Mesenteric fat pad (tissue), 1 donor: ENCODE data around the gene OXCT2. TPM values are rescaled to one million over a fixed set of nuclear protein-coding genes. Genes with fewer than 3 reads are reported as not detected.

Source experiments
- DNase-seq: peaks from one replicate; pipeline ENCODE4 v3.0.0-alpha.2; 2020; ENCODE audit warnings: low spot score
- total RNA-seq: library from RNA; stranded (reverse); fragmentation: NEBNext Ultra II Directional; extraction: Animal tissue kit (Norgen Biotek cat#: 25700); gene quantifications from one replicate; pipeline ENCODE4 v1.2.1, GENCODE V29; 2021
- donor health status: DM: yes; HTN: yes; CAD: no.

The OXCT2 gene
- total RNA-seq, 1 donor from 2014 or later: 0.87 TPM

DNA sequence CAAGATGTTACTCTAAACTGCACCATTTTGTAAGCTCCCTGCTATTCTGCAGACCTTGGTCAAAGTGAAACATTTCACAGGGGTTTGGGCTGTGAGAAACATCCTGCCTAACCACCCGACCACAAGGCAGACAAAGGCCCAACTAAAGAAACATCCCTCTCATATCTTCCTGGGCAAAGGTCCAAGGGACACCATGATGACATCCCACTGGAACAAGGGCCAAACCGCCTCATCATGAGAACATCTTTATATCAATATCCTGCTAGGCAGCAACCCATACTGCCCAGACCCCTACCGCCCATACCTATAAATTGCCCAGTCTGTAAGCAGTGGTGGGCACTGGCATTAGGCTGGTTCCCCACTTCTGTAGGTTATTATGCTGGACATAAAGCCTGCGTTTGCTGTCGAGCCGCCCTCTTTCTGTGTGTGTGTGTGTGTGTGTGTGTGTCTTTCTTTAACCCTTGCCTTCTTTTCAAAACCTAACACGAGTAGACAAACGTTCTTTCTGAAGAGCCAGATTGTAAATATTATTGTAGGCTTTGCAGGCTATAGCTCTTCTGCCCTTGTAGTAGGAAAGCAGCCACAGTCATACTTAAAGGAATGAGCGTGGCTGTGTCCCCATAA, 33.5 kb downstream of the OXCT2 start:
- no peak for DNase-seq

DNA sequence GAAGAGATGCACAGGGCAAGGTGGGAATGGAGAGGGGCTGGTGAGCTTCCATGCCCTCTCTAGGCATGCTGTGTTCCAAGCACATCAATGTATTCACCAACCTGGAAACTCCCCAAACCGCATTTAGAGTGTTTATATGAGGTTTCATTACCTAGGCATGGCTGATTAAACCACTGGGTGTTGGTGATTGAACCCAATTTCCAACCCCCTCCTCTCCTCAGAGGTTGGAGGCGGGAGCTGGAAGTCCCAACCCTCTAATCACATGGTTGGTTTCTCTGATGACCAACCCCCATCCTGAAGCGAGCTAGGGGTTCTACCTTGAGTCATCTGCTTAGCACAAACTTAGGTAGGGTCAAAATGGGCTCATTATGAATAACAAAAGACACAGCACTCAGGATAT, 35.4 kb downstream of the OXCT2 start:
- DNase-seq: no peak

GRCh38 chr1:39733161-39733560, 38.0 kb downstream of the OXCT2 start:
- DNase-seq: no peak

- DNase-seq: no peak
Observed at GRCh38 chr1:39732730-39733129, 38.4 kb downstream of the OXCT2 start.

DNA sequence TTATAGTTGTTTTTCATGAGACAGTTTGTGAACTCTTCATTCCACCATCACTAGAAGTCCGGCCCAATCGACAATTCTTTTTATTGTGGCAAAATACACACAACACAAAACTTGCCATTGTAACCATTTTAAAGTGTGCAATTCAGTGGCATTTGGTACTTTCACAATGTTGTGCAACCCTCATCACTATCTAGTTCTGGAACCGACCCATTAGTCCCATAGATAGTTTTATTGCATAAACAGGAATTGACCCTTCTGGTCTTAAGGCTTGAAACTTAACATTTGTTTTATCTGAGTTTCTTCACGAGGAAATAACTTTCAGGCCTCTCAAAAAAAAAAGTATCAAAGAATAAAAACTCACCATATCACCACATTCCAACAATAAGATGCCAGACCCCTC, 41.3 kb downstream of the OXCT2 start:
- no peak for DNase-seq

DNA sequence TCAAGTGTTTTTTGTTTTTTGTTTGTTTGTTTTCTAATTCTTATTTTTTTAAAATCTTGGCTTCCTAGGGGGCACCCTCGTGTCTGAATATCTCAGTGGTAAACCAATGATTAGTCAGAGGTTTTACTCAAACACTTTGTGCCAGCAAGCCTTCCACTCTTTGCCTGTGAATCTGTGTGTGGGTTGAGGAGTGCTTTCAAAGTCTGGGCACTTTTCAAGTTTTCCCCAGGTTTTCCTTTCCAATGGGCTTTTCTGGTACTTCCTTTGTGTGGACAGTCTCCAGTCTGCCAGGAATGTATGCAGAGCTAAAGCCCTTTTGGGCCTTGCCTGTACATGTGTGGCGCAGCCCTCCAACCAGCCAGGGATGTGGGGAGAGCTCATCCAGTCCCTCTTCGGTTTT, 42.1 kb downstream of the OXCT2 start:
- no peak for DNase-seq

GRCh38 chr1:39727932-39728317, 43.2 kb downstream of the OXCT2 start:
- DNase-seq: no peak

DNA sequence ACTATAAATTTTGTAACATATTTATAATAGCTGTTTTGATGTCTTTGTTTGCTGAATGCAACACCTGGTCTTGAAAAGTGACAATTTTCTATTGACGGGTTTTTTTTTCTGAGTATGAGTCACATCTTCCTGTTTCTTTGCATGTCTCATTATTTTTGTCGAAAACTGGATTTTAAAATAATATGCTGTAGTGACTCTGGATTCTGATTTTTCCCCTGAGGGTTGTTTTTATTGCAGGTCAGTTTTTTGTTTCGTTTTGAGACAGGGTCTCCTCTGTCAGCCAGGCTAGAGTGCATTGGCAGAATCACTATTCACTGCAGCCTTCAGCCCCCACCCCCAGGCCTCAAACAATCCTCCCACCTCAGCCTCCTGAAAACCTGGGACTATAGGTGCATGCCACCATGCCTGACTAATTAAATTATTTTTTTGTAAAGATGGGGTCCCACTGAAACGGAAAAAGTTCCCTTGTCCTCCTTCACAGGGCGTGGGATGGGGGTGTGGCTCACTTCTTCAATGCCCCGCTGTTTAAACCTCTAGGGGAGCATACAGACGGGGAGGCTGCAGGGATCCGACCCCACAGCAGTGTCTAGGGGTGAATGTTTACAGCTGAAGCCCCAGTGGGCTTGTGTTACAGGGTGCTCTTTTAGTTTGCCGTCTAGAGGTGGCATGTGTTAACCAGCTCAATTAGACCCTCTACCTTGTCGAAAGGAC, 43.8 kb downstream of the OXCT2 start:
- no peak for DNase-seq

DNA sequence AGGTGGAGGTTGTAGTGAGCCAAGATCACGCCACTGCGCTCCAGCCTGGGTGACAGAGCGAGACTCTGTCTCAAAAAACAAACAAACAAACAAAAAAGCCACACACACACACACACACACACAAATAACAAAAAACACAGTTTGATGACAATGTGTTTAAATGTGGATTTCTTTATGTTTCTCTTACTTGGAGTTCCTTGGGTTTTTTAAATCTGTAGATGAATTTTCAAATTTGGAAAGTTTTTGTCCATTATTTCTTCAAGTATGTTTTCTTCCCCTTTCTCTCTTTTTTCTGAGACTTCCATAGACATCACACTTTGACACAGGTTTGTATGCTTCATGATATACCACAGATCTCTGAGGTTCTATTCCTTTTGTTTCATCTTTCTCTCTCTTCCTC, 44.5 kb downstream of the OXCT2 start:
- DNase-seq: no peak

- no peak for DNase-seq
Observed at GRCh38 chr1:39722495-39722894, 48.7 kb downstream of the OXCT2 start.

GRCh38 chr1:39721664-39722063, 49.5 kb downstream of the OXCT2 start:
- DNase-seq: no peak

- no peak for DNase-seq
Observed at GRCh38 chr1:39720094-39720999, 50.8 kb downstream of the OXCT2 start.

Other genes starting within 250 kb of the OXCT2 start
- gene PABPC4, start 194.6 kb downstream of the OXCT2 start, total RNA-seq: 301 TPM
- 9.4 TPM for gene HEYL, start 131.7 kb downstream of the OXCT2 start, total RNA-seq
- 0.42 TPM for gene NT5C1A, start 99.2 kb downstream of the OXCT2 start, total RNA-seq
- gene HPCAL4, start 79.9 kb downstream of the OXCT2 start, total RNA-seq: not detected
- 28.2 TPM for gene PPIE, start 32.5 kb downstream of the OXCT2 start, total RNA-seq
- gene BMP8B, start 17.5 kb upstream of the OXCT2 start, total RNA-seq: 0.74 TPM
- gene TRIT1, start 112.2 kb upstream of the OXCT2 start, total RNA-seq: 12.1 TPM
- gene MYCL, start 130.6 kb upstream of the OXCT2 start, total RNA-seq: 0.32 TPM
- gene MFSD2A, start 183.8 kb upstream of the OXCT2 start, total RNA-seq: 8.0 TPM